HG03439 (cell line): ENCODE results near the gene GABRB1.

ENCODE experiments used
- ATAC-seq: cut with Tn5 transposase; IDR thresholded peaks from one replicate; pipeline ENCODE4 v1.9.1; 2021; ENCODE audit warnings: mild to moderate bottlenecking, moderate library complexity; ENCODE audit not compliant: unreplicated experiment

GABRB1 gene

DNA sequence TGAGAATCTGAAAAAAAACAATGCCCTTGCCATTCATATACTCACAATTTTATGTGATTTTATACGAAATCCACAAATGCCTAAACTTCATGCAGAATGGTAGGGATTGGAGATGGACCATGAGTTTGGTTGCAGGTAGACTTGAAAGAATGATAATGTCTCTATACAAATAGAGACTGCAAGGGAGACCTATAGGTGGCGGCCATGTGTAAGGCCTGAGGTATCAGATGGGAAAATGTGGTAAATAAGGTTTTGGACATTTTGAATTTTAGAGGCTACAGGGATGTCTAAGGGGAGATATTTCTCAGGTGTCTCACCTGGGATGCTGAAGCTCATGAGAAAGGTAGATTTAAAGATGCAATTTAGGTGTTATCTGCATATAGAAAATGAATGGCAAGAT lies 78.0 kb downstream of the GABRB1 start:
- ATAC-seq = no peak

DNA sequence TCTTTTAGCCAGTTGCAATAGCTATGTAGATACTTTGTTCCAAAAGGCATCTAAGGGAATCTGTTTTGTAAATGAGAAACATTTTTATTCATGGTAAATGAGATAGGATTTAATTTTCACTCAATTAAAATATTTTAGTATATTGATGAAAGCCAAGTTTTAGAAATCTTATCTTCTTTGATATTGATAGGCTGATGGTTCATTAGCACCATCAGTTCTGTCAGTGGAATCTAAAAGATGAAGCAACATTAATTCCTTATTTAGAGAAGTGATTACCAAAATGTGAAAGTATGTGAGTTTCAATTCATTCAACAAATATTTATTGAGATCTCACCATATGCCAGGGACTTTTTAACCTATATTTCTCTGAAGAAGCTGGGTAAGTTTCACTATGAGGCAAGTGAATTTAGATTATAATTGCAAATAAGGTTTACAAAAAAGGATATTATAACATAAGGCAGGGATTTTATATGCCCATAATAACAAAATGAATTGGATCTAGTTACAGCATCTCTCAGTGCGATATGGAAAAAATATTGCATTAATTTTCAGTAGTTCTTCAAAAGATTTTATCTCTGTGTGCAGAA lies 79.3 kb downstream of the GABRB1 start:
- ATAC-seq = no peak

DNA sequence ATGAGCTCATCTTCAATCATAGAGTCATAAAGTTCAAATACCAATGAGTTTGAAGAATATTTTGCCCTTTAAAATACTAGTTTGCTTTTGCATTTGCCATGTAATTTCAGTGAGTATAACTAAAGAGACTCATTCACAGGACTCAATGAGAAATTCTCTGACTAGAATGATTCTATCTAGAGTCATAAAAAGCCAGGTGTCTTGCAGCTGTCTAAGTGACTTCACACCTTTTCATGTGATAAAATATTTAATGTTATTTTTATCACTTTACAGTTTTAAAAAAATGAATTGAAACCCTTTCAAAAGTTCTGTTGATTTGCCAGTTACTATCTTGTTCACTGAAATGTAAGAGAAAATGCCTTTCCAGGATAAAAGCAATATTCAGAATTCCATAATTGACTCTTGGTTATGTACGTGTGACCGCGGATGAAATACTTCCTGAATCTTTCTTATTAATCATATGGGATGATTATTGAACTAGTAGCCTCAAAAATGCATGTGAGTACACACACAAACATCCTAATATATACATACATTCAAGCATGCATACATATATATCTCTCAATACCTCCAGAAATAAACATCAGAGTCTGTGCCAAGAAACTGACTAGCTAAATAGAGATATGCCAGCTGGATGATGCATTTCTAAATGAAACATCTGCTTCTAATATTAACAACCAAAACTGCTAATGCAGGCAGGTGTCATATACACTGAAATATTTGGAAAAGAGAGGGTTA lies 87.0 kb downstream of the GABRB1 start:
- no peak for ATAC-seq

DNA sequence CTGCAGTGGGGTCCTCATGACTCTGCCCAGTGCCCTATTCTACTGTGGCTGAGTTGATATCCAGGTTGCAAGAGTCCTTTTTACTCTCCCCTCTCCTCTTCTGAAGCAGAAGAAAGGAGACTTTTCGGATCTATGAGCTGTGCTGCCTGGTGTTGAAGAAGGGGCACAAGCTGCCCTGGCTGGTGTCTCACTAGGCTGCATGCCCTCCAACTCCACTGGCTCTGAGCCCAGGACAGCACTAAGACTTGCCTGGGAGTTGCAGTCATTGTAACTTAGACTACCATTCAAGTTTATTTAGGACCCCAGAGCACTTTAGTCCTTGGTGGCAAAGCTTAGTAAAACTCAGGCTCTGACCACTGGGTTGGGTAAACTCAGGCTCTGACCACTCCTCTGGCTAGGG lies 89.4 kb downstream of the GABRB1 start:
- no peak for ATAC-seq

DNA sequence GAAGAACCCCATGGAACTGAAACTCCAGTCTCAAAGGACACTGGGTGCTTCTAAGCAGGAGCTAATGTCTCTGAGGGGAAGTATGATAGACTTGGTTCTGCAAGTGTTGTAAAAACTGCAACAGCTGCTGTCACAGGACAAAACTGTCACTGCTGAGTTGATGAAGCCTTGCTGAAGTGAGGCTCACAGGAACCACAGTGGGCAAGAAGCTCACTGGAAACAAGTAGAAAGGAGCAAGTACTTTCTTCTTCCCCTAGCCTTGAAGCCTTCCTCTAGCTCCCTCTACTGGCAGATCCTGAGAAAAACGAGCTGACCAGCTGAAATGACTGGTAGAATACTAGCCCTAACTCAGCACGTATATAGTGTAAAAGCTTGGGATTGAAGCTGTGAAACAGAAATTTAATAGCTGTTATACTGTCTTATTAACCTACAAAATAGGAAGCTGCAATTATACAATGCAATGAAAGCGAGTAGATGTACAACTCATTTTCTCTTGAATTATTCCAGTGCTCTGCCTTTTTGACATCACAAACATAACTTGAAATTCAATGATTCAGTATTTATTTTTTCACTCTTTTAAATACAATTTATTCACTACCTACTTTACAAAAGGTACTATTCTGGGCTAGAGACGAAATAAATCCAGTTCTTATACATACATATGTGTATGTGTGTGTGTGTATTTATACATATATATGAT lies 91.4 kb downstream of the GABRB1 start:
- ATAC-seq = peak; percentile 91

DNA sequence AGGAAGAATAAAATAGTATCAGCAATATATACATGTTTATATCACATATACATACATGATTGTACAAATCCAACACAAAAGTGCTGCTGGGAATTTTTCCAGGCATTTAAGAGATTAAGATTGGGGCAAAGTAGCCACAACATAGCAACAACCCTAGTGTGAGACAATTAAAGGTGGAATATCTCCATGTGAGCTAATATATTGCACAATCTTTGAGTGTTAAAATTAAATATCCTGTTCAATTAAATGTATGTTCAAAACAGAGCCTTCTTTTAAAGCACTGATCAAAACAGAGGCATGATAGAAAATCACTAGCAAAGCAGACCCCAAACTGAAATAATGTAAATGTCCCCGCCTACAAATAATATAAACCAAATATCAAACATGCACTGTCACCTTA lies 97.6 kb downstream of the GABRB1 start:
- no peak for ATAC-seq

DNA sequence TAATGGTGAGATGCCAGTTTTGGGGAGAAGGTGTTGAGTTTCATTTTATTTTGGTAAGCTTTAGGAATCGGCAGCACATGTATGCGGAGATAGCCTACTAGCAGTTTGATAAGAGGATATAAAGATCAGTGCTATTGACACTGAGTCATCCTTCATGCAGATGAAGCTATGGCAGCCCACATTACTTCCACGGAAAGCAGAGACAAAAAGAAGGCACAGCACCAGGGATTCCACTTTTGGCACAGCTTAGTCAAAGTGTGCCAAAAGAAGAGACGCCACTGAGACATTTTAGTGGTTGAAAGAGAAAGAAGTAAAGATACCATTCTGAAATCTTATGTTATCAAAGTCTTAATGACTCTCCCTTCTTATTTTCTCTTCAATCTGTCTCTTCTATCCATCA lies 103.8 kb downstream of the GABRB1 start:
- ATAC-seq = no peak

DNA sequence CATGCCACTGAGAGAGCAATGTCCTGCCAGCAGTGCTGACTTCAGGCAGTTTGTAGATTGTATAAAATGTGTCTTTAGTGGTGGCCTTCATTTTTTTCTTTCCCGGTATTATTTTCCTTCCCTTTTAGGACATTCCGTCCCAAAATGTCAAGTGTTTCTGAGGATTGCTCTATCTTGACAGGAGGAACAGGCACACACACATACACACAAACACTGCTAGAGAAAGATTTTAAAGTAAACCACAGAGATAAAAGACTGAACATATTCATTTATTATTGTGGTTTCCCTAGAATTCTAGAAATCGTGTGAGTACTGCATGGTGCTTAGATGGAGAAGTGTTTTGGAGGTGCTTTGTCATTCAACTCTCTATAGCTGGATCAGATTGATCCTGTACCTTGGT lies 111.9 kb downstream of the GABRB1 start:
- no peak for ATAC-seq

DNA sequence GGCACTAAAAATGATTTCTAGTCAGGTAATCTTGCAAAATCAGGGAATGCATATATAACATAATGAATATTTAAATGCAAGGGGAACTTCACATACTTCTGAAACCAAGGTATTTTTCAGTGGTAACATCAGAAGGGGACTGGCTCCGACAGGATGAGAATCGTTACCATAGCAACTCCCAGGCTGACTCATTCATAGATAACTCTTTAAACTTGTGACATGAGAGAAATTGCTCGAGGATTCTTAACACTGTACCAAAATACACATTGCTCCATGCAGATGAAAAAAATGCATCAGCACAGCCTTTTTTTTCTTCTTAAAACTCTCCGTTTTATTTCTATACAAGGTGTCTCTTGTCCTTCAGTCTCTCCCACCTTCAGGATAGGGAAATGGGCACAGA lies 114.3 kb downstream of the GABRB1 start:
- peak; percentile 99 for ATAC-seq

DNA sequence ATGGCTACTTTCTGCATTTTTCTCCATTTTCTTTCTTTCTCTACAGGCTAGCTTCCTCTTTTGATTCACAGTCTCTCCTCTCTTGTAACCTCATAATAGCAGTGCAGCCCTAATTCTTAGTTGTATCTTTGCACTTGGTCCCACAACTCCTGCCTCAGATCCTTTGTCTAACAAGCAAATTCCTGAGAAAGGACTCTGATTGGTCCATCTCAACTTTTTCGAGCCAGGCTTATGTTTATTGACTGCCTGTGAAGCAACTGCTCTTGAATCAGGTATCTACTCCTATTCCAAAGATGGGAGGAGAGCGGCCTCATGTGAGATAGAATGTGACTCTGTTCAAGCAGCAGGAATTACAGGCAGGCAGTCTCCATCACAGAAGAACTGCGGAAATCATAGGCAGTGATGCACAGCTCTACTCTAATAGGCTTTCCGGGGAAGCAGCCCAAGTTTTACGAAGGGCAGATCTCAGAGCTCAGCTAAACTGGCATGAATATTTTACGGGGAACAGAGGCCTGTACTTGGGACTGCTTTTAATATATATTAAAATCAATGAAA lies 123.5 kb downstream of the GABRB1 start:
- no peak for ATAC-seq

DNA sequence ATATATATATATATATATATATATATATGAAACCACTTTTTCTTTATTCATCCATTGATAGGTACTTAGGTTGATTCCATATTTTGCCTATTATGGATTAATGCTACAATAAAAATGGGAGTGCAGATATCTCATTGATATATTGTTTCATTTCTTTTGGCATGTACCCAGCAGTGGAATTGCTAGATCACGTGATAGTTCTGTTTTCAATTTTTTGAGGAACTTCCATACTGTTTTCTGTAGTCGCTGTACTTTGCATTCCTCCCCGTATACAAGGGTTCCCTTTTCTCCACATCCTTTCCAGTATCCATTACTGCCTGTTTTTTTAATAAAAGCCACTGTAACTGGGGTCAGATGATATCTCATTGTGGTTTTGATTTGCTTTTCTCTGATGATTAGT lies 124.6 kb downstream of the GABRB1 start:
- ATAC-seq = no peak

DNA sequence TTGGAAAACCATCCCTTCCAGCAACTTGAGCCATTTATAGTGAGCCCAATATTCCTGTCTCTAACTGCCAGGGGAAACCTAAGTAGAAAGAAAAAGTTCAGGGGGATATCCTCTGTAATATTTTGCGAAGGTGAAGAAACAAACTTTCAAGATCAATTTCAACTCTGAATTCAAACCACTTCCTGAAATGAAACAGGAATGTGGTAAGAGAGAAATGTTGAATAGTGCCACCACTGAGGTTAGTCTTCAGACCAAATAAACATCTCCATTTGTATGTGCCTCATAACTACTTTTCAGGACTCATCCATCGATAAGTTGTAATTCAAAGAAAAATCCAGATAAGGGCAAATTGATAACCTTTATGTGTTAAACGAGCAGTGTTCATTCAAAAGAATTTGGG lies 128.7 kb downstream of the GABRB1 start:
- ATAC-seq = no peak

DNA sequence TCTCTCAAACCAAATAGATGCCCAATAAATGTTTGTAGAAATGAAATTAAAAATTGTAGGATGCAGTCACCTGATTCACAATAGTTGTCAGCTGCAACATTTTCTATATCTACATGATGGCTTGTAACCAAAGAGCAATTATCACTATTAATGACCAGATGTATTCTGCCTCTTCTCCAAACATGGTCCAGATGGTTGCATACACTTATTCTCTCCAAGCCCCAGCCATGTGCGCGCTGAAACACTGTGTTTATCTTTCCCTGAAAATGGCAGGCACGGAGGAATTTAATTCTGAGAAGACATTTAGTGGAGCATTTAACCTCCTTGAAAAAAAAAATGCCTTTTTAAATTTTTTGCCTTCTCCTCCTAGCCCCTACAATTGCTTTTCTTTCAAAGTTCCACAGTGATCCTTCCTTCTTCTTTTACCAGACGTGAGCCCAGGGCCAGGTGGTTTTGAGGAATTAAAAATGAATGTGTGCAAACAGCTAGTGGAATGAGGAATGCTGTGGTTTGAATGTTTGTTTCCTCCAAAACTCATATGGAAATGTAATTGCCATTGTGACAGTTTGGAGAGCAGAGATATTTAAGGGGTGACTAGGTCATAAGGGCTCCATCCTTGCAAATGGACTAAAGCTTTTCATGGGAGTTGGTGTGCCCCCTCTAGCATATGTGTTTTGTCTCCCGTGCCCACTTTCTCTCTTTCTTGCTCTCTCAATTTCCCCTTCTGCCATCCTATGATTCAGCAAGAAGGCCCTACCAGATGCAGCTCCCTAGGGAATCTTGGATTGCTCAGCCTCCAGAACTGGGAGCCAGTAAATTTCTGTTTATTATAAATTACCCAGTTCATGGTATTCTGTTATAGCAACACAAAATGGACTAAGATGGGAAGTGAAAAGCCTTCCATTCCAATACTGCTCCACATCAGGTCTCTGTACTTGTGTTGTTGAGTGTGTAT lies 136.0 kb downstream of the GABRB1 start:
- ATAC-seq = no peak

DNA sequence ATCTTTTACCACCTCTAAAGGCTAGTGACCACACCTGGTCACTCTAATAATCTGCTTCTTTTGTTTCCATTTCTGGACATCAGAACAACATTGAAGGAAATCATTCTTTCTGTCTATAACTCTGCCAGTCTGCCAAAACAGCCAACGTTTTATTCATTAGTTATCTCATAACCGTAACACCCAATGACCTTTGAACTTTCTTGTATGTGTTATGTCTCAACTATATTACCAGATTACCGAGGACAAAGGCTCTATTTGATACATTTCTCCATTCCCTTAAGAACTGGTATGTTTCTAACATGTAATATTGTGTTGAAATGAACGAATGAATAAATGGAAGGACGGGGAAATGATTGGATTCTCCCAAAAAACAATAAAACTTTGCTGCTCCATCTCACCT lies 152.7 kb downstream of the GABRB1 start:
- no peak for ATAC-seq

DNA sequence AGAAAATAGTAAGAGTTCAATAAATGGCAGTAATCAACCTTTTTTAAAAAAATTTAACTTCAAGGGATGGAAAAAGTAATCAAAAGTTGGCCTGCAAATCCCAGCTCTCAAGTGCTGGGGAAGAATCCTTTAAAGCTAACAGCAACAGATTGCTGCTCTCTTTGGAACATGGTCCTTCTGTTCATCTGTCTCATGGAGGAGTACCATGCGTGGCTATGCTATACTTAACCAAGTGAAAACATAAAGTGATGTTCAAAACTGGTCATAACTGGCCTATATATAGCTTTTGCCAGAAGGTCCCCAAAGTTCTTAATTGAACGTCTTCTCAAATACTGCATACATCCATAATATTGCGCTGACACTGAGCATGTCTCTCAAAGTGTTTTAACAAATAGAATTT lies 154.4 kb downstream of the GABRB1 start:
- no peak for ATAC-seq

DNA sequence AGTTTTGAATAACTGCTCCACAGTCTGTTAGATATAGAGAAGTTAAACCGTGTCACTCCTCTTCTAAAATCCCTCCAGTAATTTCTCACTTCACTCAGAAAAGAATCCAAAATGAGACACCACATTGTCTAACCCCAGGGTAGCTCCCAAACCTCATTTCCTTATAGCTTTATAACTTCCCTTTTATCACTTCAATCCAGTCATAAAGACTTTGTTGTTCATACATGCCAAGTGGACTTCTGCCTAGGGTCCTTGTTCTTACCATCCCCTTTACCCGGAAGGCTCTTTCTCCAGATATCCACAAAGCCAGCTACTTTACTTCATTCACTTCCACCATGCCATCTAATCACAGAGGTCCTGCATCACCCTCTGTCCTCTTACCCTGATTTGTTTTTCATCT lies 156.2 kb downstream of the GABRB1 start:
- ATAC-seq = no peak

DNA sequence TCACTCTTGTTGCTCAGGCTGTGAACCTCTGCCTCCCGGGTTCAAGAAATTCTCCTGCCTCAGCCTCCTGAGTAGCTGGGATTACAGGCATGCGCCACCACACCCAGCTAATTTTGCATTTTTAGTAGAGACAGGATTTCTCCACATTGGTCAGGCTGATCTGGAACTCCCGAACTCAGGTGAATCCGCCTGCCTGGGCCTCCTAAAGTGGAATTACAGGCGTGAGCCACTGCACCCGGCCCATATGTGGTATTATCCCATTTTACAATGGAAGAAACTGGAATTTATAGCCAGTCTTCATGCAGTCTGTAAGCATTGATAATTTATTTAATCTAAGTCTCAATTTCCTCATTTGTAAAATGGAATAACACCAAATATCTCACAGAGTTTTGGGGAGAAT lies 161.8 kb downstream of the GABRB1 start:
- ATAC-seq = no peak

DNA sequence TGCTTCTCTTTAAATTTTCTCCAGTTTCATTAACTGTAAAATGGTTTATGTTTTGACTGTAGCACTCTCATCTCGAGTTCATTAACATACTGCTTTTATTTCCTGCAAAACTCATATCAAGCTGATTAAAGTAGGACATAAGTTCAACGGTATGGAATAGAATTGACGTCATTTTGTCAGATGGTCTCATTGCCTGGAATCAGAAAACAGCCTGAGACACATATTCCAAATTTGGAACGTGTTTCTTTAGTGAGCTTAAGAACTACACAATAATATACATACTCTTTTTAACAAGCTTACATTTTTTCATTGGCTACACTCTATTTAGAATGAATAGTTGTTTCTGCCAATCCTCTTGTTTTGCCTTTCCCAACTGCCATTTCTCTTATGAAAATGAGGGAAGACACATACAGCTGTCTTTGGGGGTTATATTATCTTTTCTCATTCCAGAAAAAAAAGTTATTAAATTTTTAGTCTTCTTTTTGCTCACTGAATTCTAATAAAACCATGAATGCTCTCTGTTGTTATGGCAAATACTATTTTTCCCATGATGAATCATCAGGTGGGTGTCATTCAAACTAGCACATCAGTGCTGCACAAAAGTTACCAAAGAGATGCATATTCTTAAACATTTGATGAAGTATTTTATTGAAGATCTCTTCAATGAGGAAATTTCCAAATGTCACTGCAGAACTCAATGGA lies 162.8 kb downstream of the GABRB1 start:
- no peak for ATAC-seq

DNA sequence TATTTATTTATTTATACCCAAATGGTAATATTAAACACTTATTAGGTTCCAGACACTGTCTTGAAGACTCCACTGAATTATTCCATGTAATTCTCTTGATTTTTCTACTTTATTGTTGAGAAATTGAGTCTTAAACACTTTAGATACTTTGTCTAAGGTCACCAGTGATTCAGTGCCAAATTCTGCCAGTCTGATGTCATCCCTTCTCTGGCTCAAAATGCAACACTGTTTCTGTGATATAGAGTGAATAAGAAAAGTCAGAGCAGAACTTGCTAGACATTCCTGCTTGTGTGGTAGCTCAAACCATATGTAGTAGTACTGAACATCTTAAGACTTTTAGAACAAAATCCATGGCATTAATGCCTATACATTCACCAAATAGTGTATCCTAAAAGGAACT lies 164.3 kb downstream of the GABRB1 start:
- no peak for ATAC-seq

DNA sequence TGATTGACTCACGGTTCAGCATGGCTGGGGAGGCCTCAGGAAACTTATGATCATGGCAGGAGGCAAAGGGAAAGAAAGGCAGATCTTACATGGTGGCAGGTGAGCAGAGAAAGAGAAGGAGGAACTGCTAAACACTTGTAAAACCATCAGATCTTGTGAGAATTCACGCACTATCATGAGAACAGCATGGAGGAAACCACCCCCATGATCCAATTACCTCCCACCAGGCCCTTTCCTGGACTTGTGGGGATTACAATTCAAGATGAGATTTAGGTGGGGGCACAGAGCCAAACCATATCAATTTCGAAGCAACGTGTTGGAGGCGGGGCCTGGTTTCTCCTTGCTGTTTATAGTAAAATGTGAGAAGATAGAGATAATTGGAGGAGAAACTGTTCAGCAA lies 167.4 kb downstream of the GABRB1 start:
- no peak for ATAC-seq
